Measurements from ENCODE around the gene LITAFD.
"Not testable (repeated sequence)": the region's sequence is repeated elsewhere in the genome, so short reads cannot be mapped to it uniquely, and the experiment has no call there.

The LITAFD gene

GRCh38 chr16:8882041-8882617, at the start of gene LITAFD:
Gene LITAFD, plus strand, starts transcription at chr16:8882351. Its CDS starts 2,005 bp downstream, at chr16:8884356.
- DNase-seq = no peak

GRCh38 chr16:8832717-8833105, 49.4 kb upstream of the LITAFD start:
- DNase-seq = no peak

GRCh38 chr16:8836797-8837196, 45.4 kb upstream of the LITAFD start:
- not testable (repeated sequence) for DNase-seq

- DNase-seq = not testable (repeated sequence)
These were observed 44.6 kb upstream of the LITAFD start for GRCh38 chr16:8837594-8837993.

GRCh38 chr16:8842016-8842415, 40.1 kb upstream of the LITAFD start:
- not testable (repeated sequence) for DNase-seq

- DNase-seq = not testable (repeated sequence)
These were observed 38.9 kb upstream of the LITAFD start for GRCh38 chr16:8843296-8843695.

- DNase-seq = no peak
These were observed 36.4 kb upstream of the LITAFD start for GRCh38 chr16:8845699-8846298.

- DNase-seq = no peak
These were observed 35.7 kb upstream of the LITAFD start for GRCh38 chr16:8846401-8846932.

GRCh38 chr16:8847145-8847544, 35.0 kb upstream of the LITAFD start:
- no peak for DNase-seq

- DNase-seq = no peak
These were observed 34.5 kb upstream of the LITAFD start for GRCh38 chr16:8847623-8848022.

GRCh38 chr16:8848231-8848938, 33.8 kb upstream of the LITAFD start:
- no peak for DNase-seq

- DNase-seq = no peak
These were observed 33.2 kb upstream of the LITAFD start for GRCh38 chr16:8848939-8849391.

- DNase-seq = no peak
These were observed 32.6 kb upstream of the LITAFD start for GRCh38 chr16:8849411-8850011.

GRCh38 chr16:8850279-8850885, 31.8 kb upstream of the LITAFD start:
- no peak for DNase-seq

GRCh38 chr16:8851761-8852403, 30.3 kb upstream of the LITAFD start:
- DNase-seq = no peak

GRCh38 chr16:8852534-8852933, 29.6 kb upstream of the LITAFD start:
- no peak for DNase-seq

- DNase-seq = no peak
These were observed 29.0 kb upstream of the LITAFD start for GRCh38 chr16:8853150-8853549.

GRCh38 chr16:8853611-8854010, 28.5 kb upstream of the LITAFD start:
- no peak for DNase-seq

- no peak for DNase-seq
These were observed 27.7 kb upstream of the LITAFD start for GRCh38 chr16:8854298-8854948.

- no peak for DNase-seq
These were observed 26.9 kb upstream of the LITAFD start for GRCh38 chr16:8855051-8855786.

- no peak for DNase-seq
These were observed 26.2 kb upstream of the LITAFD start for GRCh38 chr16:8855972-8856371.

Data from NCI-H1694 (cell line).